CD4-positive, alpha-beta T cell (primary cell): ENCODE data around the gene KLHL30. TPM values are rescaled to one million over a fixed set of nuclear protein-coding genes. Genes with fewer than 3 reads are reported as not detected.

ENCODE experiments used
- ATAC-seq: fragments of 200-7000 bp; cut with Tn5 transposase; one replicate; pipeline ENCODE4 v1.10.0; 2022; ENCODE audit warnings: mild to moderate bottlenecking; ENCODE audit not compliant: poor library complexity
- CTCF ChIA-PET: fragments of 350-600 bp; sonication (Branson Sonifier 250); formaldehyde crosslinking; loops from one replicate; lab custom pipeline; 2021; ENCODE audit warnings: antibody characterized with exemption, inconsistent platforms; lab: Charles Lee
- POLR2A ChIA-PET: fragments of 350-600 bp; sonication (Branson Sonifier 250); formaldehyde crosslinking; loops from one replicate; lab custom pipeline; 2021; ENCODE audit warnings: antibody characterized with exemption, inconsistent platforms; lab: Charles Lee
- DNase-seq, 14 experiments: peaks; one replicate each; pipeline ENCODE4 v3.0.0-alpha.2; 2013 to 2020; ENCODE audit warnings: mixed read lengths in 2 of 14
- H3K27ac ChIP-seq, 2 donors: one replicate each; pipeline versions ENCODE4 v1.5.1 to v1.7.0; 2013; ENCODE audit warnings: low read length in 2 of 2, low read depth in 1 of 2, mild to moderate bottlenecking in 1 of 2
- H3K27me3 ChIP-seq, 2 experiments: 1 replicate in 1 of 2; 2 replicates in 1 of 2; pipeline versions ENCODE4 v1.6.1 to v1.7.0; 2013; ENCODE audit warnings: low read length in 2 of 2, control low read depth in 1 of 2, mild to moderate bottlenecking in 1 of 2, moderate library complexity in 1 of 2; ENCODE audit not compliant: insufficient read depth in 2 of 2, control insufficient read depth in 1 of 2
- H3K36me3 ChIP-seq: one replicate; pipeline ENCODE4 v1.6.1; 2013; ENCODE audit warnings: low read length, control low read depth; ENCODE audit not compliant: insufficient read depth
- H3K4me1 ChIP-seq: one replicate; pipeline ENCODE4 v1.6.1; 2013; ENCODE audit warnings: low read length, control low read depth; ENCODE audit not compliant: insufficient read depth
- H3K4me3 ChIP-seq: one replicate; pipeline ENCODE4 v1.5.1; 2013; ENCODE audit warnings: mild to moderate bottlenecking, low read length, moderate library complexity
- H3K9me3 ChIP-seq, 2 experiments: 1 replicate in 1 of 2; 2 replicates in 1 of 2; pipeline versions ENCODE4 v1.6.1 to v1.7.0; 2013; ENCODE audit warnings: low read length in 2 of 2, mild to moderate bottlenecking in 2 of 2, control low read depth in 1 of 2, moderate library complexity in 1 of 2; ENCODE audit not compliant: control insufficient read depth in 1 of 2, insufficient read depth in 1 of 2
- H3K27ac Mint-ChIP-seq: one replicate; pipeline ENCODE4 v1.8.0; 2020; ENCODE audit warnings: mixed read lengths
- H3K27me3 Mint-ChIP-seq: one replicate; pipeline ENCODE4 v1.8.0; 2021; ENCODE audit warnings: mixed read lengths
- H3K36me3 Mint-ChIP-seq: one replicate; pipeline ENCODE4 v1.8.0; 2021; ENCODE audit warnings: low read depth, mixed read lengths
- H3K4me1 Mint-ChIP-seq: one replicate; pipeline ENCODE4 v1.8.0; 2021; ENCODE audit warnings: low read depth, mixed read lengths
- H3K4me3 Mint-ChIP-seq: one replicate; pipeline ENCODE4 v1.8.0; 2020; ENCODE audit warnings: mild to moderate bottlenecking, mixed read lengths
- H3K9me3 Mint-ChIP-seq: one replicate; pipeline ENCODE4 v1.8.0; 2020; ENCODE audit warnings: mixed read lengths
- CTCF ChIP-seq: fragments of 200-600 bp; IDR thresholded peaks from one replicate; pipeline ENCODE4 v1.8.0; 2022; ENCODE audit warnings: antibody characterized with exemption, mild to moderate bottlenecking
- intact Hi-C, 2 experiments: fragments of 100-400 bp; cut with DNase I in 1 of 2; cut with micrococcal nuclease in 1 of 2; formaldehyde crosslinking; loops; one replicate each; pipeline versions ENCODE4 v1.15.1 to v1.9.0; 2023 to 2025; cut with DNase I, micrococcal nuclease
- total RNA-seq, 174 experiments: library from RNA in 2 of 174; stranded (reverse) in 2 of 174; gene quantifications; one replicate each; pipeline ENCODE4 v1.2.3 and lab custom pipeline; 2021 to 2026

KLHL30 gene
- total RNA-seq, 2 experiments from 2014 or later, result not detected

- Mint-ChIP-seq H3K27ac (no peak within 1 kb of the TSS), H3K4me1 (peaks cover 13% of the 10 kb centered on the region), H3K27me3 (peaks cover 34% of the 10 kb centered on the region), H3K36me3 (no peaks in the 10 kb centered on the region), H3K4me3 (peak within 1 kb of the TSS; percentile 62), H3K9me3 (no peaks in the 10 kb centered on the region)
- no peaks in the 10 kb centered on the region for H3K36me3 ChIP-seq
- H3K9me3 ChIP-seq, result peaks cover 0 to 11% of the 10 kb centered on the region in 2 experiments
- DNase-seq, result peak in 12 of 14 experiments; percentile 14 to 73 (median 30)
- intact Hi-C loops, result no loop called here
- H3K4me1 ChIP-seq, result peaks cover 18% of the 10 kb centered on the region
- TF ChIP-seq CTCF, result peak; percentile 22
- no peak within 1 kb of the TSS for H3K27ac ChIP-seq
- no peak within 1 kb of the TSS for H3K4me3 ChIP-seq
- ChIA-PET CTCF (no interaction called here), POLR2A (no interaction called here)
- peak; percentile 84 for ATAC-seq
- H3K27me3 ChIP-seq, result peaks cover 23 to 36% of the 10 kb centered on the region in 2 experiments
Observed at GRCh38 chr2:238158509-238159070, 20.1 kb downstream of the KLHL30 start, which contains the start of gene ERFE. Gene ERFE, plus strand, starts transcription at chr2:238158970. Its CDS starts 38 bp downstream, at chr2:238159008.

- ChIA-PET CTCF (no interaction called here), POLR2A (no interaction called here)
- Mint-ChIP-seq H3K9me3 (no peaks in the 10 kb centered on the region), H3K36me3 (no peaks in the 10 kb centered on the region), H3K27ac (no peak overlapping the region), H3K4me1 (peaks cover 13% of the 10 kb centered on the region), H3K27me3 (peaks cover 34% of the 10 kb centered on the region), H3K4me3 (peak overlapping the region; percentile 62)
- Histone ChIP-seq H3K27ac (no peak overlapping the region), H3K9me3 (peaks cover 0 to 11% of the 10 kb centered on the region in 2 experiments), H3K27me3 (peaks cover 23 to 36% of the 10 kb centered on the region in 2 experiments), H3K4me1 (peaks cover 18% of the 10 kb centered on the region), H3K4me3 (no peak overlapping the region), H3K36me3 (no peaks in the 10 kb centered on the region)
- DNase-seq, result peak in 2 of 14 experiments; percentile 14 to 34
- ATAC-seq, result peak; percentile 49
- TF ChIP-seq CTCF, result no peak
- intact Hi-C loops, result no loop called here
Observed at GRCh38 chr2:238159071-238159539, 20.6 kb downstream of the KLHL30 start.

- no peak overlapping the region for H3K27ac ChIP-seq
- Mint-ChIP-seq H3K9me3 (no peaks in the 10 kb centered on the region), H3K4me1 (peaks cover 13% of the 10 kb centered on the region), H3K27ac (no peak overlapping the region), H3K4me3 (peak overlapping the region; percentile 62), H3K27me3 (peaks cover 38% of the 10 kb centered on the region), H3K36me3 (no peaks in the 10 kb centered on the region)
- intact Hi-C loops, result loop anchor here in 1 of 2 experiments (1.0 kb wide), 1 partner anchor 104 kb away; no protein-coding TSS in a partner anchor
- H3K4me1 ChIP-seq, result peaks cover 18% of the 10 kb centered on the region
- peaks cover 23 to 36% of the 10 kb centered on the region in 2 experiments for H3K27me3 ChIP-seq
- ATAC-seq (no peak), DNase-seq (no peak)
- H3K9me3 ChIP-seq, result peaks cover 0 to 11% of the 10 kb centered on the region in 2 experiments
- TF ChIP-seq CTCF, result no peak
- H3K4me3 ChIP-seq, result no peak overlapping the region
- CTCF ChIA-PET, result no interaction called here
- POLR2A ChIA-PET, result no interaction called here
- no peaks in the 10 kb centered on the region for H3K36me3 ChIP-seq
Observed at GRCh38 chr2:238159661-238160205, 21.3 kb downstream of the KLHL30 start.
